ENCODE results near the gene SCG2.

The SCG2 gene, protein sequence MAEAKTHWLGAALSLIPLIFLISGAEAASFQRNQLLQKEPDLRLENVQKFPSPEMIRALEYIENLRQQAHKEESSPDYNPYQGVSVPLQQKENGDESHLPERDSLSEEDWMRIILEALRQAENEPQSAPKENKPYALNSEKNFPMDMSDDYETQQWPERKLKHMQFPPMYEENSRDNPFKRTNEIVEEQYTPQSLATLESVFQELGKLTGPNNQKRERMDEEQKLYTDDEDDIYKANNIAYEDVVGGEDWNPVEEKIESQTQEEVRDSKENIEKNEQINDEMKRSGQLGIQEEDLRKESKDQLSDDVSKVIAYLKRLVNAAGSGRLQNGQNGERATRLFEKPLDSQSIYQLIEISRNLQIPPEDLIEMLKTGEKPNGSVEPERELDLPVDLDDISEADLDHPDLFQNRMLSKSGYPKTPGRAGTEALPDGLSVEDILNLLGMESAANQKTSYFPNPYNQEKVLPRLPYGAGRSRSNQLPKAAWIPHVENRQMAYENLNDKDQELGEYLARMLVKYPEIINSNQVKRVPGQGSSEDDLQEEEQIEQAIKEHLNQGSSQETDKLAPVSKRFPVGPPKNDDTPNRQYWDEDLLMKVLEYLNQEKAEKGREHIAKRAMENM

DNA sequence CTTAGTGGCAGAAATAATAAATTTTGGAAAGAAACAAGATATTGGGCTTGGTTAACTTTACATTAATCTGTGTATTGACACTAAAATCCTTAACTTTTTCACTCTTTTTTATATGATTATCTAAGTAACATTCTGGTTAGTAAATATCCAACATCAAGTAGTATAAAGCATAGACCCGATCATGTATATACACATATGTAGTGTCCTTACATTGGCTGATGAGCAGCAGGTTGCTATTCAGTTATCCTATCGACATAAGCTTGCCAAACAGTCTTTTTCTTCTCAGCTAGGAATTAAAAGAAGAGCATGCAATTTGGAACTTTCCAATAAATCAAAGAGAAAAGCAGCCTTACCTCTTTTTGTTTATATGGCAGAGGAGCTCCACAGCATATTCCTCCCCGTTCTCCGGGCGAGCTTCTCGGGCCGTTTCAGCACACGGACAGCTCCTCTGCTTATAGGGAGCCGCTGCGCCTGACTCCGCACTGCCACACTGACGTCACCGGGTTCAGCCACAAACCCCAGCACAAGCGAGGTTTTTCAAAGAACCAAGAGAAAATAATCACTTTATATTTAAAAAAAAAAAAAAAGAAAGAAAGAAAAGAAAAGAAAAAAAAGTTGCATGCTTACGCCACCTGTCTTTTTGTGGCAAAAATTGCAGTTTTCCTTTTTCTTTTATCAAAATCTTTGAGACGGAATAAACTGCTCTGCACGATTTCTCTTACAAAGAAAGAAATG, at the start of gene SCG2:
SCG2 (minus strand) TSS at position 430 of the 735 bp plus-strand sequence. CDS start 3,079 bp downstream, outside the sequence.
- no peak for DNase-seq (ENCODE audit: low spot score)

GRCh38 chr2:223649554-223650533, 47.7 kb upstream of the SCG2 start:
- no peak for DNase-seq (ENCODE audit: low spot score)

GRCh38 chr2:223648755-223649154, 46.6 kb upstream of the SCG2 start:
- no peak for DNase-seq (ENCODE audit: low spot score)

- no peak for DNase-seq (ENCODE audit: low spot score)
These were observed 45.2 kb upstream of the SCG2 start for GRCh38 chr2:223647258-223647952.

DNA sequence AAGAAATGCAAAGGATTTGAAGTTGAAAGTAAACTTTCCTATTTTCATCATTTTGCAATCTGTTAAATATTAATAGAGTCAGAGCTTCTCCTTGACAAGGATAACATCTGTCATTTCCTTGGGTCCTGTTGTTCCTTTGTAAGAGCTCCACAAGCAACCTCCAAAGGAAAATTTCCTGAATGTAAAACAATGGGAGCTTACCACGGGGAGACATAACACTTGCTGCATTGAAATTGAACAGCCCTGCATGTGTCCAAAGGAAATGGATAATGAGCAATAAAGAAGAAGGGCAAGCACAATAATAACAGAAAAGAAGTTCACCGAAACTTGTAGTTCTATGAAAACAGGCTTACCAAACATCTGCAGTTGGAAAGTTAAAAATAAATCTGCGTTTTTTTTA, 42.0 kb upstream of the SCG2 start:
- DNase-seq (ENCODE audit: low spot score), result no peak

GRCh38 chr2:223643309-223643708, 41.1 kb upstream of the SCG2 start:
- no peak for DNase-seq (ENCODE audit: low spot score)

GRCh38 chr2:223642506-223642905, 40.3 kb upstream of the SCG2 start:
- no peak for DNase-seq (ENCODE audit: low spot score)

- no peak for DNase-seq (ENCODE audit: low spot score)
These were observed 38.9 kb upstream of the SCG2 start for GRCh38 chr2:223641082-223641481.

- DNase-seq (ENCODE audit: low spot score), result no peak
These were observed 32.9 kb upstream of the SCG2 start for GRCh38 chr2:223635080-223635479.

GRCh38 chr2:223634238-223634637, 32.1 kb upstream of the SCG2 start:
- DNase-seq (ENCODE audit: low spot score), result no peak

DNA sequence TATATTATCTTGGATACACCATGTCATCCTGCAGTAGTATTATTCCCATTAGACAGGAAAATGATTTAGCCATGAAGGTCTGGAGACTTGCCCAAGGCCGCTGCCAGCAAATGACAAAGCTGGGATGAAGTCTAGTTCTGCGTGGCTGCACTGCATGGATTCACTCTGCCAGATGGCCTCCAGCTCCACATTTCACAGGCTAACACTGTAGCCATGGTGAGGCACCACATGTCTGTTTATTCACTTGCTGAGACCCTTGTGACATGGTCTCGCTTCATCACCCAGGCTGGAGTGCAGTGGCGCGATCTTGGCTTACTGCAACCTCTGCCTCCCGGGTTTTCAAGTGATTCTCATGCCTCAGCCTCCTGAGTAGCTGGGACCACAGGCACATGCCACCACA, 31.5 kb upstream of the SCG2 start:
- no peak for DNase-seq (ENCODE audit: low spot score)

DNA sequence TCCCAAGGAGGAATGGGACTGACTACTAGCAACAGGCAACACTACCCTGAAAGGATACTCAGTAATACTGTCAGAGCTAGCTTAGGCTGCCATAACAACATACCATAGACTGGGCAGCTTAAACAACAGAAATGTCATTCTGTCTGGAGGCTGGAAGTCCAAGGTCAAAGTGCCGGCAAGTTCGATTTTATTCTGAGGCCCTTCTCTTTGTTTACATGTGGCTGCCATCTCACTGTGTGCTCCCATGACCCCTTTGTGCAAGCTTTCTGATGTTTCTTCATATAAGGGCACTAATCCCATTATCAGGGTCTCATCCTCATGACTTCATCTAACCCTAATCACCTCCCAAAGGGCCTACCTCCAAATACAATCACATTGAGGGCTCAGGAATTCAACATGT, 30.7 kb upstream of the SCG2 start:
- no peak for DNase-seq (ENCODE audit: low spot score)

- no peak for DNase-seq (ENCODE audit: low spot score)
These were observed 24.6 kb upstream of the SCG2 start for GRCh38 chr2:223626716-223627115.

DNA sequence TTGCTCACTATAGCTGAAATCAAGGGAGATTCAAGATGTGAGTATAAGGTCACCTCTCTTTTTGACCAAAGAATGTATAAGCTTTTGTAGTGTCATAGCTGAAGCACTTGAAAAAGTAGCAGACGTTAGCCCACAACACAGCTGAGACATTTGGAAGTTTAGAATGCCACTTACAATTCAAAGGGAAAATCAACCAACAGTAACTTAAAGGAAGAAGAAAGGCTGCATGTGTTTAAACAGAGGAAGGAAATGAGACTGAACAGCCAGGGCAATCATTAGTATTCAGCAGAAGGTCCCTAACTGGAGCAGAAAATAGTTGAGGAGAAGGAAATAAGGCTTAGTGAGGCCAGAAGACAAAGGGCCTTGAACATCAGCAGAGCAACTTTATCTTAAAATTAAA, 23.5 kb upstream of the SCG2 start:
- DNase-seq (ENCODE audit: low spot score), result no peak

GRCh38 chr2:223621901-223622300, 19.7 kb upstream of the SCG2 start:
- no peak for DNase-seq (ENCODE audit: low spot score)

DNA sequence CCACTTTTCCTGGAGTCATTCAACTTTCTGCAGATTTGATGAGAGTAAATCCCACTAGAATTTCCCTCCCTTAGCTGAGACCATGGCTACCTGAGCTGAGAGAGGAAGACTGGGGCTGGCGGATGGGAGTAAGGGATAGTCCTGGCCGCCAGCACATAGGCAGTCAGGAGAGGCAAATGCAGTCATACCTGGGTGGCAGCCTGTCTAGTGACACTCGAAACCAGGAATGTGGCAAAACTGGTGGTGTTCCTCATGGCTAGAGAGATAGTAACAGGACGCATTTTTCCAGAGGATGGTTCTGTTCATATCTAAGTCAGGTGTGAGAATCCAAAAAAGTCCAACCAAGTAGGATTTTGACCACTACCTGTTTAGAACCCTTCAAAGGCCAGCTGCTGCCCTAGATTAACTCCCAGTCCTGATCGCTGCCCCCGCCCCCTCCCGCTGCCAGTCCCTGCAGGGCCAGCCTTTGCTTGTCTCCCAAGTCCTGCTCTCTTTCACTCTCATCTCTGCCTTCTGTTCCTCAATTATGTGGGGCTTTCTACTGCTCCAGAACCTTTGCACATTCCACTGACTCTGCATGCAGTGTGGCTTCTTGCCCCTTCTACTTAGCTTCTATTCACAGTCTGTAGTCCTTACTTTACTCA, 17.4 kb upstream of the SCG2 start:
- no peak for DNase-seq (ENCODE audit: low spot score)

DNA sequence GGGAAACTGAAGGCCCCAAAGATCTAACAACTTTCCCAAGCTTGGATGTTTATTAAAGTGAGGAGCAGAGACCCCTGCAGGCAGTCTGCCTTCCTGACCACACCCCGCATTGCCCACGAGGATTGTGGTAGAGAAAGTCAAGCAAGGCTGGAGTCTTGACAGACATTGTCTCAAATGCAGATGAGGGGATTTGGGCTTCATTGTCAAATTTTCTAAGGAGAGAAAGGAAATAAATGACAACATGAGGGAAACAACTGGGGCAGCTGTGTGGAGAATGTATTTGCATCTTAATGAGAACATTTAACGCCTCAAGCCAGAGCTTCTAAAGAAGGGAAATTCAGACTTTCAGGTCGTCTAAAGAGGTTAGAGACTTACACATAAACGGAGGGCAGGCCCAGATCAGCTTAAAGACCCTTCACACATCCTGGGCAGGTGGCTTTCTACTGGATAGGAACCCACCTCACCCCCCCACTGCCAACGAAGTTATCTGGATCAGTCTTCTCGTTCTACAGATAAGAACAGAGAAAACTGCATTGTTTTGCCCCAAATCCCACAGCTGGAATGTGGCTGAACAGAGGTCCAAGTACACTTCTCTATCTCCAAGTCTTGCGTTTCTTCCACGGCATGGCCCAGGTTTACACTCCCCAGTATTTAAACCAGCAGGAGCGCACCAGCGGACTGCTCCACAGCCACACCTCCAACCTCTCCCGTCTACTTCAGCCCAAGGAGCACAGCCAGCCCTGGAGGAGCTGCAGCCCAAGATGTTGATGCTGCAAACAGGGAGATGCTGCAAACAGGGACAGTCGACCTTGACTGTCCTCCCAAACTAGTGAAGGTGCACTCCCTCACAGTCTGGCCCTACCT, 16.2 kb upstream of the SCG2 start:
- no peak for DNase-seq (ENCODE audit: low spot score)

DNA sequence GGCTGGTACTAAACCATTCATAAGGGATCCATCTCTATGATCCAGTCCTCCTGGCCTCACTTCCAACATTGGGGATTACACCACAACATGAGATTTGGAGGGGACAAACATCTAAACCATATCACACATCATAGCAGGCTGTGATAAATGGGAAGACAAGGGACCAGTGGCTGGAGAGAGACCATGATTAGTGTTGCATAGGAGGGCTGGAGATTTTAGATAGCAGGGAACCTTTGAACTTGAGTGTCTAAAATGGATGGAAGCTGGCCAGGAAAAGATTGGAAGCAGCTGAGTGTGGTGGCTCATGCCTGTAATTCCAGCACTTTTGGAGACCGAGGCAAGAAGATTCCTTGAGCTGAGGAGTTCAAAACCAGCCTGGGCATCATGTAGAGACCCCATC, 12.4 kb upstream of the SCG2 start:
- DNase-seq (ENCODE audit: low spot score), result no peak

DNA sequence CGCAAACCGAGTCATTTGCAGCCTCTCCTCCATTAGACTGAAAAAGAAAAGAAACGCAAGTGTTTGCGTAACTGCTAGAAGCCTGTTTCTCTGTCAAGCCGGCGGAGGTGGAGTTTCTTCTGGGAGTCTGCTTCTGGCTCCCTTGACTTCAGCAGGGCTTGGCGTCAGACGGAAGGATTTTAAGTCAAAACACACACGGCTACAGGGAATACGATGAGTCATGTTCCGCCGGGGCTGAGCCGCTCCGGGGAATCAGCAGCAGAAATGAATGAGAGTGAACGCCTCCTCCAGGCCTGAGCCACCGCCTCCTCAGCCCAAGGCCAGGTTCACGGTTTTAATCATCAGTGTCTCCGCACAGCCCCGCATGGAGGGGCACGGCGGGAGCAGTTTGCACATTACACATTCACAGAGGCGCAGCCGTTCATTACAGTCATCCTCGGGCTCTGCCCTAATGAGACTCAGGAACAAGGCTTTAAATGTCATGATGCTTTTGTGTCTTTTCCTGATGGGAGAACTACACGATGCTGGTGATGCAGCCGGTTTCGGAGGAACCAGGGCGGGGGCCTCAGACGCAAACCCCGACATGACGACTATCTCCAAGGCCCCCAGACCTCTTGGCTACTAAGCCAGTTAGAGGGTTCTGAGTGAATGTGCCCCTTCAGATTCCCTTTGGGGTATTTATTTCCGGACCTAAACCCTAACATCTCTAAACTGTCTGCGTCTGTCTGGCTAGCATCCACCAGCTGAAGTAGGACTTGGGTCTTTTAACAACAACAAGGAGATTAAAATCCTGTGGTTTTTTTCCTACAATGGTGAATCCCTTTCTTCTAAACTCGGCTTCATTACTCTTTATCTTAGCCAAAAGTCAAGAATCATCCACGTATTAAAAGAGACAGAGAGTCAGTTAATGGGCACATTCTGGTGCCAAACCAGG, 11.1 kb upstream of the SCG2 start:
- DNase-seq (ENCODE audit: low spot score), result no peak

Measured in CD4-positive, alpha-beta T cell treated with Interleukin-15 for 4 hours (primary cell).